ENCODE data around the gene TNNT3.

- TF ChIP-seq NFRKB (IDR thresholded peaks at IDR 0.05) (no peak), SUZ12 (IDR thresholded peaks at IDR 0.05) (no peak), HDGF (IDR thresholded peaks at IDR 0.05; ENCODE audit: borderline replicate concordance) (no peak), SP1 (IDR thresholded peaks at IDR 0.05) (no peak), ELF4 (IDR thresholded peaks at IDR 0.05) (no peak), FOXA1 (IDR thresholded peaks at IDR 0.05) (no peak), BHLHE40 (IDR thresholded peaks at IDR 0.05; ENCODE audit: borderline replicate concordance) (no peak), PKNOX1 (IDR thresholded peaks at IDR 0.05) (no peak), TARDBP (IDR thresholded peaks at IDR 0.05) (no peak), FOXM1 (IDR thresholded peaks at IDR 0.05; ENCODE audit: borderline replicate concordance) (no peak), CTBP1 (IDR thresholded peaks at IDR 0.05; ENCODE audit: borderline replicate concordance) (no peak)
These were observed 63.5 kb downstream of the TNNT3 start for GRCh38 chr11:1982873-1983600.

Measured in HEK293T (cell line).